IMR-90 (cell line): Measurements from ENCODE around the gene SEPTIN8. TPM values are rescaled to one million over a fixed set of nuclear protein-coding genes. Genes with fewer than 3 reads are reported as not detected.

Source experiments
- ATAC-seq: fragments of 200-7000 bp; cut with Tn5 transposase; 2 replicates; pipeline ENCODE4 v1.9.1; 2020; ENCODE audit warnings: low read depth, mild to moderate bottlenecking, moderate library complexity
- BruUV-seq: library from RNA; stranded (reverse); fragments of 400-500 nt; replicated peaks from 2 replicates; lab custom pipeline; 2021; lab: Mats Ljungman, UMichigan
- CTCF ChIA-PET: fragments of 300-600 bp; formaldehyde crosslinking; extraction: SDS; loops from one replicate; lab custom pipeline; 2021; ENCODE audit warnings: antibody characterized with exemption; lab: Yijun Ruan, JAX
- POLR2A ChIA-PET: fragments of 300-600 bp; sonication (Branson Sonifier 250); formaldehyde crosslinking; loops from one replicate; lab custom pipeline; 2022; ENCODE audit warnings: antibody characterized with exemption; ENCODE audit not compliant: unreplicated experiment; lab: Charles Lee
- DNase-seq: peaks from one replicate; pipeline ENCODE4 v3.0.0; 2013
- H2AFZ ChIP-seq: replicated peaks from 2 replicates; pipeline ENCODE3; 2013; ENCODE audit warnings: low read length, mild to moderate bottlenecking; ENCODE audit not compliant: poor library complexity
- H2AK5ac ChIP-seq: 2 replicates; pipeline ENCODE4 v1.6.1; 2013; ENCODE audit warnings: low read depth, low read length, inconsistent platforms
- H2AK9ac ChIP-seq: replicated peaks from 2 replicates; pipeline ENCODE3; 2013; ENCODE audit warnings: mild to moderate bottlenecking, low read depth, low read length, moderate library complexity; ENCODE audit not compliant: poor library complexity
- H2BK120ac ChIP-seq: 2 replicates; pipeline ENCODE4 v1.6.1; 2013; ENCODE audit warnings: low read depth, low read length, inconsistent platforms
- H2BK15ac ChIP-seq: 3 replicates; pipeline ENCODE4 v1.6.1; 2013; ENCODE audit warnings: low read depth, low read length, inconsistent platforms
- H2BK20ac ChIP-seq: 2 replicates; pipeline ENCODE4 v1.6.1; 2013; ENCODE audit warnings: low read depth, mild to moderate bottlenecking, inconsistent platforms, low read length, moderate library complexity
- H2BK5ac ChIP-seq: 2 replicates; pipeline ENCODE4 v1.6.1; 2013; ENCODE audit warnings: mild to moderate bottlenecking, low read depth, low read length, inconsistent platforms; ENCODE audit not compliant: poor library complexity, severe bottlenecking
- H3K14ac ChIP-seq: replicated peaks from 2 replicates; pipeline ENCODE4 v1.6.1; 2013; ENCODE audit warnings: low read depth, low read length, inconsistent platforms
- H3K18ac ChIP-seq: 2 replicates; pipeline ENCODE4 v1.6.1; 2013; ENCODE audit warnings: low read depth, low read length, control low read depth
- H3K23ac ChIP-seq: 2 replicates; pipeline ENCODE4 v1.6.1; 2013; ENCODE audit warnings: low read depth, low read length, inconsistent platforms
- H3K27ac ChIP-seq: 2 replicates; pipeline ENCODE4 v1.5.1; 2013; ENCODE audit warnings: mild to moderate bottlenecking, control low read depth, low read length; ENCODE audit not compliant: insufficient read depth
- H3K27me3 ChIP-seq: 2 replicates; pipeline ENCODE4 v1.6.1; 2013; ENCODE audit warnings: low read length; ENCODE audit not compliant: control insufficient read depth, insufficient read depth
- H3K36me3 ChIP-seq: 2 replicates; pipeline ENCODE4 v1.6.1; 2013; ENCODE audit warnings: low read length, mixed read lengths; ENCODE audit not compliant: control insufficient read depth, insufficient read depth
- H3K4ac ChIP-seq: 2 replicates; pipeline ENCODE4 v1.6.1; 2013; ENCODE audit warnings: low read depth, low read length, inconsistent platforms
- H3K4me1 ChIP-seq: 2 replicates; pipeline ENCODE4 v1.6.1; 2013; ENCODE audit warnings: low read length, mixed read lengths; ENCODE audit not compliant: control insufficient read depth, insufficient read depth
- H3K4me2 ChIP-seq: 2 replicates; pipeline ENCODE4 v1.6.1; 2013; ENCODE audit warnings: low read depth, mild to moderate bottlenecking, control low read depth, low read length, moderate library complexity
- H3K4me3 ChIP-seq: 2 replicates; pipeline ENCODE4 v1.5.1; 2013; ENCODE audit warnings: low read depth, mild to moderate bottlenecking, control low read depth, low read length, moderate library complexity; ENCODE audit not compliant: insufficient read depth
- H3K56ac ChIP-seq: 2 replicates; pipeline ENCODE4 v1.6.1; 2013; ENCODE audit warnings: low read length, inconsistent platforms; ENCODE audit not compliant: insufficient read depth; ENCODE audit errors: extremely low read depth
- H3K79me1 ChIP-seq, 2 experiments: 2 replicates each; pipeline ENCODE4 v1.6.1; 2013; ENCODE audit warnings: low read length in 2 of 2, inconsistent platforms in 1 of 2, low read depth in 1 of 2
- H3K9ac ChIP-seq: 2 replicates; pipeline ENCODE4 v1.6.1; 2013; ENCODE audit warnings: low read depth, low read length, control low read depth
- H3K9me1 ChIP-seq: 2 replicates; pipeline ENCODE4 v1.6.1; 2013; ENCODE audit warnings: low read length, inconsistent platforms; ENCODE audit not compliant: insufficient read depth
- H3K9me3 ChIP-seq: 2 replicates; pipeline ENCODE4 v1.6.1; 2013; ENCODE audit warnings: low read length; ENCODE audit not compliant: control insufficient read depth, insufficient read depth
- H4K20me1 ChIP-seq: 2 replicates; pipeline ENCODE4 v1.6.1; 2013; ENCODE audit warnings: low read length, inconsistent platforms; ENCODE audit not compliant: insufficient read depth
- H4K5ac ChIP-seq: 2 replicates; pipeline ENCODE4 v1.6.1; 2013; ENCODE audit warnings: mild to moderate bottlenecking, low read depth, low read length, control low read depth
- H4K8ac ChIP-seq, 2 experiments: 2 replicates each; pipeline ENCODE4 v1.6.1; 2013; ENCODE audit warnings: low read depth in 2 of 2, low read length in 2 of 2, control low read depth in 1 of 2, inconsistent platforms in 1 of 2
- H4K91ac ChIP-seq: 2 replicates; pipeline ENCODE4 v1.6.1; 2013; ENCODE audit warnings: low read depth, low read length, inconsistent platforms; ENCODE audit not compliant: insufficient read depth
- CEBPB ChIP-seq: IDR thresholded peaks from 2 replicates; pipeline ENCODE4 v1.6.1; 2012; ENCODE audit warnings: low read depth, low read length, improper control_type of control experiment
- CHD1 ChIP-seq: IDR thresholded peaks from 2 replicates; pipeline ENCODE4 v1.6.1; 2012; ENCODE audit warnings: low read depth, low read length, improper control_type of control experiment
- MAFK ChIP-seq: IDR thresholded peaks from 2 replicates; pipeline ENCODE4 v1.6.1; 2012; ENCODE audit warnings: low read depth, low read length, improper control_type of control experiment
- MAZ ChIP-seq: IDR thresholded peaks from 2 replicates; pipeline ENCODE4 v1.6.1; 2012; ENCODE audit warnings: low read depth, mild to moderate bottlenecking, low read length, improper control_type of control experiment, moderate library complexity, borderline replicate concordance
- MXI1 ChIP-seq: IDR thresholded peaks from 2 replicates; pipeline ENCODE4 v1.6.1; 2012; ENCODE audit warnings: low read depth, mild to moderate bottlenecking, low read length, moderate library complexity, borderline replicate concordance
- POLR2A ChIP-seq: IDR thresholded peaks from 2 replicates; pipeline ENCODE4 v1.6.1; 2012; ENCODE audit warnings: mild to moderate bottlenecking, low read depth, low read length
- RAD21 ChIP-seq: IDR thresholded peaks from 2 replicates; pipeline ENCODE4 v1.6.1; 2012; ENCODE audit warnings: low read length, improper control_type of control experiment
- RCOR1 ChIP-seq: IDR thresholded peaks from 2 replicates; pipeline ENCODE4 v1.6.1; 2012; ENCODE audit warnings: mild to moderate bottlenecking, low read length, improper control_type of control experiment; ENCODE audit not compliant: insufficient replicate concordance
- WGBS, 2 experiments: methylation state at CpG; one replicate each; pipeline versions ENCODE4 v1.1.5 to v1.1.7; 2013; ENCODE audit warnings: missing lambda C conversion rate in 2 of 2; ENCODE audit not compliant: insufficient read length in 1 of 2; ENCODE audit errors: extremely low coverage in 2 of 2; 5-methylcytosine and 5-hydroxymethylcytosine counted together
- dilution Hi-C: fragments of 300-500 bp; cut with HindIII; formaldehyde crosslinking; loops from one replicate; pipeline ENCODE4 v1.14.3; 2018; ENCODE audit warnings: low sequenced_read_pairs; ENCODE audit not compliant: unreplicated experiment
- in situ Hi-C: fragments of 300-500 bp; cut with MboI; formaldehyde crosslinking; loops from 3 replicates; pipeline ENCODE4 v1.14.3; 2019; ENCODE audit warnings: low sequenced_read_pairs, inconsistent platforms, mixed read lengths
- intact Hi-C: fragments of 100-400 bp; cut with micrococcal nuclease; formaldehyde crosslinking; loops from 2 replicates; pipeline ENCODE4 v1.10.0; 2022
- polyA plus RNA-seq, 3 experiments: library from polyadenylated mRNA; depleted of rRNA; stranded (reverse); fragments of >200 nt; gene quantifications; 2 replicates each; pipeline ENCODE4 v1.2.3, GENCODE V29; 2012; ENCODE audit warnings: low replicate concordance in 1 of 3
- total RNA-seq: library from RNA; depleted of rRNA; stranded (reverse); fragments of >200 nt; gene quantifications from 2 replicates; pipeline ENCODE4 v1.2.3, GENCODE V29; 2012
- TF ChIP-seq, protein P1 (sequence below): fragments of 150-350 bp; IDR thresholded peaks from 2 replicates; pipeline ENCODE4 v1.6.1; 2017; ENCODE audit warnings: mild to moderate bottlenecking, antibody characterized with exemption, low read length, low read depth
- TF ChIP-seq, protein P2 (sequence below): conservative IDR thresholded peaks from 2 replicates; pipeline ENCODE4 v1.5.1; 2012; ENCODE audit warnings: mild to moderate bottlenecking, low read depth, low read length, improper control_type of control experiment
- TF ChIP-seq, protein P3 (sequence below): fragments of 150-350 bp; IDR thresholded peaks from 2 replicates; pipeline ENCODE4 v1.6.1; 2016; ENCODE audit warnings: low read depth, mild to moderate bottlenecking, low read length, moderate library complexity, borderline replicate concordance

SEPTIN8 gene
- total and polyA plus RNA-seq, 2 of the 4 experiments (the other 2 are of a cell fraction): 56.2 to 67.2 TPM

- H2AK5ac ChIP-seq: no peak overlapping the region
- H2AFZ ChIP-seq: no peak overlapping the region
- no peak overlapping the region for H4K8ac ChIP-seq
- H2BK20ac ChIP-seq: no peak overlapping the region
- H3K27me3 ChIP-seq: no peaks in the 10 kb centered on the region
- no peaks in the 10 kb centered on the region for H3K9me3 ChIP-seq
- dilution Hi-C loops (no loop called here), in situ Hi-C loops (no loop called here), intact Hi-C loops (loop anchor here (5.0 kb wide), 1 partner anchor 103 kb away; no protein-coding TSS in a partner anchor)
- DNase-seq: no peak
- no peak overlapping the region for H2BK15ac ChIP-seq
- no peak overlapping the region for H2AK9ac ChIP-seq
- H3K4me2 ChIP-seq: no peak overlapping the region
- H3K56ac ChIP-seq: no peak overlapping the region
- no TSS peak for BruUV-seq
- no peak overlapping the region for H3K27ac ChIP-seq
- H3K9me1 ChIP-seq: no peaks in the 10 kb centered on the region
- no peak overlapping the region for H3K18ac ChIP-seq
- no peak overlapping the region for H2BK120ac ChIP-seq
- TF ChIP-seq RCOR1 (no peak), MXI1 (no peak), RAD21 (no peak), CHD1 (no peak), POLR2A (no peak), MAFK (no peak), MAZ (no peak), CEBPB (no peak)
- TF ChIP-seq, protein P1, sequence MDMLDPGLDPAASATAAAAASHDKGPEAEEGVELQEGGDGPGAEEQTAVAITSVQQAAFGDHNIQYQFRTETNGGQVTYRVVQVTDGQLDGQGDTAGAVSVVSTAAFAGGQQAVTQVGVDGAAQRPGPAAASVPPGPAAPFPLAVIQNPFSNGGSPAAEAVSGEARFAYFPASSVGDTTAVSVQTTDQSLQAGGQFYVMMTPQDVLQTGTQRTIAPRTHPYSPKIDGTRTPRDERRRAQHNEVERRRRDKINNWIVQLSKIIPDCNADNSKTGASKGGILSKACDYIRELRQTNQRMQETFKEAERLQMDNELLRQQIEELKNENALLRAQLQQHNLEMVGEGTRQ: no peak
- TF ChIP-seq, protein P2, sequence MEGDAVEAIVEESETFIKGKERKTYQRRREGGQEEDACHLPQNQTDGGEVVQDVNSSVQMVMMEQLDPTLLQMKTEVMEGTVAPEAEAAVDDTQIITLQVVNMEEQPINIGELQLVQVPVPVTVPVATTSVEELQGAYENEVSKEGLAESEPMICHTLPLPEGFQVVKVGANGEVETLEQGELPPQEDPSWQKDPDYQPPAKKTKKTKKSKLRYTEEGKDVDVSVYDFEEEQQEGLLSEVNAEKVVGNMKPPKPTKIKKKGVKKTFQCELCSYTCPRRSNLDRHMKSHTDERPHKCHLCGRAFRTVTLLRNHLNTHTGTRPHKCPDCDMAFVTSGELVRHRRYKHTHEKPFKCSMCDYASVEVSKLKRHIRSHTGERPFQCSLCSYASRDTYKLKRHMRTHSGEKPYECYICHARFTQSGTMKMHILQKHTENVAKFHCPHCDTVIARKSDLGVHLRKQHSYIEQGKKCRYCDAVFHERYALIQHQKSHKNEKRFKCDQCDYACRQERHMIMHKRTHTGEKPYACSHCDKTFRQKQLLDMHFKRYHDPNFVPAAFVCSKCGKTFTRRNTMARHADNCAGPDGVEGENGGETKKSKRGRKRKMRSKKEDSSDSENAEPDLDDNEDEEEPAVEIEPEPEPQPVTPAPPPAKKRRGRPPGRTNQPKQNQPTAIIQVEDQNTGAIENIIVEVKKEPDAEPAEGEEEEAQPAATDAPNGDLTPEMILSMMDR: no peak
- TF ChIP-seq, protein P3, sequence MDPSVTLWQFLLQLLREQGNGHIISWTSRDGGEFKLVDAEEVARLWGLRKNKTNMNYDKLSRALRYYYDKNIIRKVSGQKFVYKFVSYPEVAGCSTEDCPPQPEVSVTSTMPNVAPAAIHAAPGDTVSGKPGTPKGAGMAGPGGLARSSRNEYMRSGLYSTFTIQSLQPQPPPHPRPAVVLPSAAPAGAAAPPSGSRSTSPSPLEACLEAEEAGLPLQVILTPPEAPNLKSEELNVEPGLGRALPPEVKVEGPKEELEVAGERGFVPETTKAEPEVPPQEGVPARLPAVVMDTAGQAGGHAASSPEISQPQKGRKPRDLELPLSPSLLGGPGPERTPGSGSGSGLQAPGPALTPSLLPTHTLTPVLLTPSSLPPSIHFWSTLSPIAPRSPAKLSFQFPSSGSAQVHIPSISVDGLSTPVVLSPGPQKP: no peak
- H4K91ac ChIP-seq: no peak overlapping the region
- POLR2A ChIA-PET: no interaction called here
- WGBS, 2 experiments: 100% methylated on average over 2 of the region's 13 CpGs; no CpG with 5 or more reads in 1 of the 2 experiments
- CTCF ChIA-PET: no interaction called here
- H3K9ac ChIP-seq: no peak overlapping the region
- no peak overlapping the region for H3K23ac ChIP-seq
- H3K14ac ChIP-seq: no peak overlapping the region
- no peak overlapping the region for H2BK5ac ChIP-seq
- no peaks in the 10 kb centered on the region for H3K4me1 ChIP-seq
- H4K5ac ChIP-seq: no peak overlapping the region
- H3K36me3 ChIP-seq: peaks cover 48% of the 10 kb centered on the region
- ATAC-seq: no peak
- no peaks in the 10 kb centered on the region for H3K79me1 ChIP-seq
- no peaks in the 10 kb centered on the region; the same call in 1 of the 2 replicates for H4K20me1 ChIP-seq
- no peak overlapping the region for H3K4ac ChIP-seq
- H3K4me3 ChIP-seq: no peak overlapping the region
Measured at GRCh38 chr5:132759114-132760048, 17.7 kb downstream of the SEPTIN8 start.
